GM12891 (cell line): ENCODE results near the gene KCNAB2.

Experiments
- POLR2A ChIP-seq: IDR thresholded peaks from 2 replicates; pipeline ENCODE4 v1.6.1; 2011; ENCODE audit warnings: low read depth, low read length, control low read depth
- POLR2AphosphoS5 ChIP-seq: IDR thresholded peaks from 2 replicates; pipeline ENCODE4 v1.6.1; 2011; ENCODE audit warnings: low read depth, low read length, control low read depth

DNA sequence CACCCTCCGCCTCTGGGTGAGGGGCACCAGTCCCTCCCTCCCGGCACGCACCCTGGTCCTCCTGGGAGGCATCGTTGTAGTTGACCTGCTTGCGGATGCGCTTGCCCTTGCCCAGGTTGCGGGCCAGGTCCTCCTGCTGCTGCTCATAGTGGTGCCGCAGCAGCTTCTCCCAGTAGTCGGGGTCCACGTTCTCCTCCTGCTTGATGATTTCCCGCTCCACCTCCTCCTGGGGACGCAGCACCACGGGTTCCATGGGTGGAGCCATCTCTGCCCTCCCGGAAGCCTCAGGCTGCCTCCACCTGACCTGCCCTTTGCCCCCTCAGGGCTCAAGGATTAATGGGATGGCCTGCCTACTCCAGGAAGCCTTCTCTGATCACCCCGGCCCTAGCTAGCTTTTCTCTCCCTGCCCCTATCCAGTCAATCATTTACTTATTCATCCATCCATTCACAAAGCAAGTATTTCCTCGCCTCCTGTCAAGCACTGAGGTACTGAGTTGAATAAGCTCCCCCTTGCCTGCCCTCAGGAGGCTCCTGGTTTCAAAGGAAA is 80.9 kb downstream of the KCNAB2 start:
- TF ChIP-seq POLR2A, result no peak
- no peak for TF ChIP-seq POLR2AphosphoS5
